Activated CD8-positive, alpha-beta memory T cell treated with anti-CD3 and anti-CD28 coated beads for 36 hours (primary cell): ENCODE data around the gene MOCOS. TPM values are rescaled to one million over a fixed set of nuclear protein-coding genes. Genes with fewer than 3 reads are reported as not detected.
"Not testable (repeated sequence)": the region's sequence is repeated elsewhere in the genome, so short reads cannot be mapped to it uniquely, and the experiment has no call there.

Experiments
- CTCF ChIA-PET: fragments of 350-600 bp; sonication (Branson Sonifier 250); formaldehyde crosslinking; loops from one replicate; lab custom pipeline; 2021; ENCODE audit warnings: antibody characterized with exemption; lab: Charles Lee
- POLR2A ChIA-PET: fragments of 350-600 bp; sonication (Branson Sonifier 250); formaldehyde crosslinking; loops from one replicate; lab custom pipeline; 2021; ENCODE audit warnings: antibody characterized with exemption; lab: Charles Lee
- total RNA-seq, 2 experiments: library from RNA; stranded (reverse); gene quantifications; one replicate each; pipeline ENCODE4 v1.2.3, GENCODE V29; 2021

MOCOS gene
- under 1 TPM; 0.19 to 0.29 TPM for total RNA-seq

GRCh38 chr18:36187193-36187825, at the start of gene MOCOS:
TSS of gene MOCOS (plus strand) at chr18:36187497. CDS start at chr18:36187540, 43 bp downstream.
- ChIA-PET CTCF (no interaction called here), POLR2A (no interaction called here)

DNA sequence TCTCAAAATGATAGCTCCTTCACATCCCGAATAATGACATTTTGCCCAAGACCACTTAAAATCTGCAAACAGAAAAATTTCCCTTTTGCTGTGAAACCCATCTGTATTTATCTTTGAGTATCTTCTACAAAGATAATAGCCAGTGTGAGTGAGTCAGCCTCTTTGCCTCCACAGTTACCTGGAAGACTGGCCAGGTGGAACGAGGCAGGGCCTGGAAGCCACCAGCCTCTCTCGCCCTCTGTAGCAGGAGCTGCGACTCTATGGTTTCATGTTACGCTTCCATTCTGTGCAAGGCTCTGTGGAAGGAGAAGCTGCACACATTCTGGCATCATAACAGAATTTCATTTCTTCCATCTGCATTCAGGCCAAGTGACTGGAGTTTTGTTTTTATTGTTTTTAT, 48.1 kb upstream of the MOCOS start:
- POLR2A ChIA-PET = no interaction called here
- CTCF ChIA-PET = no interaction called here

DNA sequence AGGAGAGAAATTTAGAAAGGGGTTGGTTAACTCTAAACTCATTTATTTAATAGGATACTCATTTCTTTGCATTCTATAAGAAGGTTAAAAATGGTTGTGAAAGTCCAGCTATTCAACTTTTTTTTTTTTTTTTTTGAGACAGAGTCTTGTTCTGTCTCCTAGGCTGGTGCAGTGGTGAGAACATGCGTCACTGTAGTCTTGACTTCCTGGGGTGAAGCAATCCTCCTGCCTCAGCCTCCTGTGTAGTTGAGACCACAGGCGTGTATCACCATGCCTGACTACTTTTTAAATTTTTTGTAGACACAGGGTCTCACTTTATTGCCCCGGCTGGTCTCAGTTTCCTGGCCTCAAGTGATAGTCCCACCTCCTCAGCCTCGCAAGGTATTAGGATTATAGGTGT, 45.7 kb upstream of the MOCOS start:
- CTCF ChIA-PET = interaction anchor here (0.7 kb wide), 1 partner anchor 14 kb away, joined by 3 read pairs; no protein-coding TSS in a partner anchor

DNA sequence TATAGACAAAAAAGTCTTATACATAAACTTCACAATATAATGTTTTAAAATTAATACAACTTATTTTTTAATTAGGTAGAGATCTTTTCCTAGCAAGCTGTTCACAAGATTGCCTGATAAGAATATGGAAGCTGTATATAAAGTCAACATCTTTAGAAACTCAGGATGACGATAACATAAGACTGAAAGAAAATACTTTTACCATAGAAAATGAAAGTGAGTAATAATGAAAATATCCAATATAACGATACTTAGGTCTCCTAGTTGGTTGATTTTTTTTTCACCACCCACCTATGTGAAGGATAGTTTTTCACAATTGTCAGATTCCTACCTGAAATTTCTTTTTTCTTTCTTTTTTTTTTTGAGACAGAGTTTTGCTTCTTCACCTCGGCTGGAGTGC, 44.5 kb upstream of the MOCOS start:
- POLR2A ChIA-PET = no interaction called here
- CTCF ChIA-PET = interaction anchor here (1.3 kb wide), 1 partner anchor 12 kb away, joined by 3 read pairs; no protein-coding TSS in a partner anchor

More for the DNA sequence above, 45.7 kb upstream of the MOCOS start:
- POLR2A ChIA-PET = interaction anchor here (0.7 kb wide), 1 partner anchor 8 kb away, joined by 4 read pairs; no protein-coding TSS in a partner anchor

GRCh38 chr18:36143391-36143790, 43.9 kb upstream of the MOCOS start:
- ChIA-PET POLR2A (no interaction called here), CTCF (interaction anchor here (0.6 to 1.3 kb wide), 3 partner anchors 9 to 115 kb away, joined by 3 to 4 read pairs (median 3); no protein-coding TSS in a partner anchor)

GRCh38 chr18:36149514-36150289, 37.6 kb upstream of the MOCOS start:
- ChIA-PET POLR2A (interaction anchor here (0.9 kb wide), 1 partner anchor 21 kb away, joined by 3 read pairs; the partner anchor contains the start of gene SLC39A6), CTCF (no interaction called here)

GRCh38 chr18:36152781-36153180, 34.5 kb upstream of the MOCOS start:
- ChIA-PET POLR2A (no interaction called here), CTCF (interaction anchor here (1.1 kb wide), 1 partner anchor 9 kb away, joined by 3 read pairs; no protein-coding TSS in a partner anchor)

GRCh38 chr18:36153203-36153602, 34.1 kb upstream of the MOCOS start:
- CTCF ChIA-PET = interaction anchor here (1.1 kb wide), 1 partner anchor 9 kb away, joined by 3 read pairs; no protein-coding TSS in a partner anchor
- POLR2A ChIA-PET = no interaction called here

GRCh38 chr18:36153771-36154170, 33.5 kb upstream of the MOCOS start:
- ChIA-PET POLR2A (no interaction called here), CTCF (no interaction called here)

GRCh38 chr18:36155851-36156757, 31.2 kb upstream of the MOCOS start:
- ChIA-PET POLR2A (no interaction called here), CTCF (interaction anchor here (0.6 kb wide), 2 partner anchors 15 to 160 kb away, joined by 3 to 5 read pairs; no protein-coding TSS in a partner anchor)

DNA sequence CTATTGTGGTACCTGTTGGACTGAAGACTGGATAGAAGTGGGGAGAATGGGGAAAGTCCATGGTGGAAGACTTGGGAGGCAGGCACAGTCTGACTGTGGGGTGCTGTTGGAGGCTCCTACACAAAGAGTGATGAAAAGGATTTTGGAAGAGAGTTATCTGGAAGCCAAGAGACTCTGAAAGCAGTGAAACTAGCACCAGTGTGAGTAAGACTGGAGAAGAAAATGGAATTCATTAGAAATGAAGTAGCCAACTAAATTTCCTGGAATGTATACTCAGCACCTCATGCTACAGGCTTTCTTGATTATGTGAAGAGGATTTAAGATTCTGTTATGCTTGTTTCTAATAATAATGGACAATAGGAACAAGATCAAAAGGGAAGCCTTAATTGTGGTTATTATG, 29.9 kb upstream of the MOCOS start:
- ChIA-PET POLR2A (no interaction called here), CTCF (no interaction called here)

- CTCF ChIA-PET = interaction anchor here (0.6 kb wide), 1 partner anchor 90 kb away, joined by 3 read pairs; no protein-coding TSS in a partner anchor
- POLR2A ChIA-PET = no interaction called here
These were observed 28.9 kb upstream of the MOCOS start for GRCh38 chr18:36158266-36158867.

GRCh38 chr18:36160959-36161371, 26.3 kb upstream of the MOCOS start:
- ChIA-PET POLR2A (no interaction called here), CTCF (no interaction called here)

DNA sequence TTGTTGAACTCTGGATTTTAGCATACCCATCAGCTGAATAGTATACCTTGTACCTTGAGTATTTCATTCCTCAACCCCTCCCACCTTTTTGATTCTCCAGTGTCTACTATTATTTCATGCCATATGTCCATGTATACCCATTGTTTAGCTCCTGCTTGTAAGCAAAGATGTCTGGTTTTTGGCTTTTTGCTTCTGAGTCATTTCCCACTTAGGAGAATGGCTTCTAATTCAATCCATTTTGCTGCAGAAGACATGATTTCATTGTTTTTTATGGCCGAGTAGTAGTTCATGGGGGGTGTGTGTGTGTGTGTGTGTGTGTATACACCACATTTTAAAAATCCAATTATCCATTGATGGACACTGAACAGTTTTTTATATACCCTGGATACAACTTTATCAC, 24.3 kb upstream of the MOCOS start:
- POLR2A ChIA-PET = no interaction called here
- CTCF ChIA-PET = no interaction called here

GRCh38 chr18:36167692-36168218, 19.5 kb upstream of the MOCOS start:
- ChIA-PET CTCF (no interaction called here), POLR2A (no interaction called here)

DNA sequence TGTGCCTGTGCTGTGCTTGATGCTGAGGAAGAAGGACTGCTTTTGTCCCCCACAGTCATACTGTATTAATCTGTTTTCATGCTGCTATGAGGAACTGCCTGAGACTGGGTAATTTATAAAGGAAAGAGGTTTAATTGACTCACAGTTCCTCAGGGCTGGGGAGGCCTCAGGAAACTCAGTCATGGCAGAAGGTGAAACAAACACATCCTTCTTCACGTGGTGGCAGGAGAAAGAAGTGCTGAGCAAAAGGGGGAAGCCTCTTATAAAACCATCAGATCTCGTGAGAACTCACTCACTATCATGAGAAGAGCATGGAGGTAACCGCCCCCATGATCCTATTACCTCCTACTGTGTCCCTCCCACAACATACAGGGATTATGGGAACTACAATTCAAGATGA, 19.0 kb upstream of the MOCOS start:
- CTCF ChIA-PET, POLR2A ChIA-PET: not testable (repeated sequence)

- POLR2A ChIA-PET = no interaction called here
- CTCF ChIA-PET = no interaction called here
These were observed 17.4 kb upstream of the MOCOS start for GRCh38 chr18:36169938-36170337.

DNA sequence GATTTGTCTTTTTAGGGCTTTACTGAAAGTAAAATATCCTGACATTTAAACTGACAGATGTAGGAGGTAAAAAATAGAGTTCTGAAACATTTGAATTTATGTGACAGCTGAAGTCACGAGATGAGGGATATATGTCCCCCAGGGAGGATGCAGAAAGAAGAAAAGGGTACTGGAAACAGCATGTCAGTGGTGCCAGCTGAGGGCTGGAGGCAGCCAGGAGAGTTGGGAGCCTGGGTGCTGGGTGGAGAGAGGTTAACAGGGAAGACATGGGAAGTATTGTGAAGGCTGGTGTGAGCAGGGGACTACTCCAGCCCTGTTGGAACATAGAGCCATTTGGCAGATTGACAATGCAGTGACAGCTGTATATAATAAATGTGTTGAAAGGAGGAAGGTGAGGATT, 11.8 kb upstream of the MOCOS start:
- POLR2A ChIA-PET = no interaction called here
- CTCF ChIA-PET = no interaction called here

GRCh38 chr18:36176177-36176584, 11.1 kb upstream of the MOCOS start:
- CTCF ChIA-PET = no interaction called here
- POLR2A ChIA-PET = no interaction called here
